ENCODE measurements around the gene SH3BP4. TPM values are rescaled to one million over a fixed set of nuclear protein-coding genes. Genes with fewer than 3 reads are reported as not detected.
A peak's percentile ranks its signal among the peaks of the same experiment; 100 is the strongest.

The SH3BP4 gene
- total RNA-seq, 1 donor from 2014 or later: 4.6 TPM

DNA sequence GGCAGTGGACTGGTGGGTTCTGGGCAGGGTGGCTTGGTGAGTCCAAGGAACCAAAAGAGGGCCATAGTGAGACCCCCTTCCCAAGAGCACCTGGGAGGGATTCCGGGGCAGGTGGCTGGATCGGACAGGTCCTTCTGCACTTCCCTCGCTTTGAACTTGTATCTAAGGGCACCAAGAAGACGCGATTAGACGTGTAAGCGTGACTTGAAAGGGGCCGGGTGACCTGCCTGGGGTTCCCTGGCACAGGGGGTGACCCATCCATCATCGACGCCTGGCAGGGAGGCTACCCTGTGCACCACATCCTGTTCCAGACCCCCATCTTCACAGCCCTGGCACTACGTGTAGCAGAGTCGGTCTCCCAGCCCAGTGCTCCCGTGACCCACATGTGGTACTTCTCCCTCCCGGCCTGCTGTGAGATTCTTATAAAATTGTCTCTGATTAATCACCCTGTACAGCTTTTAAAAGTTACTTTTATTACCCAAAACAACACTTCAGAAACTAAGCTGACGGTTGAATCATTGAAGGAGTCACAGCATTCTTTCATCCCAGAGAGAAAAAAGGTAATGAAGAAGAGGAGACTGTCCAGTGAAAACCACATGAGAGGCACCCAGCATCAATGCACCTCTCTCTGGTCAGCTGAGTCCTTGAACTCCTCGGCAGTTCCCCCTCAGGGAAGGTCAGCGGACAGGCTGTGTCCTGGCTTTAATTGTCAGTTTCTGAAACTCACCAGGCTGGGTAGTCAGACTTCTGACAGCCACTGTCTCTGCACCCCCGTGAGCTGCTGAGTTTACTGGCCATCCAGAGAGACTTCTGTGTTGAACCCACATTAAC is 13.0 kb downstream of the SH3BP4 start:
- no peak for DNase-seq (ENCODE audit: low spot score)

DNA sequence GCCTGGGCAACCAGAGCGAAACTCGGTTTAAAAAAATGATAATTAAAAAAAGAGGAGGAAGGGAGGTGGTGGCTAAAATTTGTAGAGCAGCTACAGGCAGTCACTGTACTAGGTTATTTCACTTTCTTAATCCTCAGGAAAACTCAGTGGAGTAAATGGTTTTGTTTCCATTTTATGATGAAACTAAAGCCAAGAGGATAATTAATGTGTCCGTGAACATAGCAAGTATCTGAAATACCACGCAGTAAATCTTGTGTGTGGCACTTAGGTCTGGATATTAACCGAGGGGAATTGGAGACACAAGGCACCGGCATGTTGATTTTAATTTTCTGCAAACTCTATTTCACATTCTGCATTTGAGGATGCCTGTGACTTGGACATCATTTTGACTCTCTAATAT is 14.5 kb downstream of the SH3BP4 start:
- DNase-seq (ENCODE audit: low spot score): no peak

DNA sequence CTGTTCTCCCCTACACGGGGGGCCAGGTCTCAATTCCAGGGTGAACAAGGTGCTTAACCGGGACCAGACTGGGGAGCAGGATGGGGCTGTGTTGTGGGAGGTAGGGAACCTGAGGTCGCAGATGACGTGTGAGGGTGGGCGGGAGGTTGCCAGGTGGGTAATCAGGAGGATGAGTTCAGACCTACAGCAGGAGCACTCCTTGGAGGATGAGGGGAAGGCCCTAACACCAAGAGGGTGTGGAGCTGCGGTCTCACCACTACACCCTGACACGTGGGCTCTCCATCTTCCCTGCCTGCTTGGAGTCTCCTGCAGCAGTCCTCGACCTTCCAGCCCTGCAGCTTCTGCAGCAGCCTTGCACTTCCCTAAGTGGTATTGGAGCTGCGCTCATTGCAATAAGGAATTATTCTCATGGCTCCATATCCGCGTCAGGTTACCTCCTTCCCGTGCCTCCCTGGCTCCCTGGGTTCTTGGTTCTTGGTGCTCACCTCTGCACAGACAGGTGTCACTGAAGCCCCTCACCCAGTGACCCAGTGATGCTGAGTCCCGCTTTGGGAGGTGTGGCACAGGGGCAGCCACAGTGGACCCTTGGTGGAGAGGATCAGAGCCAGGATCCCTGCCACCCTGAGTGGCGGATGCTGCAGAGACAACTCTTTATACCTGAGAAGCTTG is 15.5 kb downstream of the SH3BP4 start:
- no peak for DNase-seq (ENCODE audit: low spot score)

DNA sequence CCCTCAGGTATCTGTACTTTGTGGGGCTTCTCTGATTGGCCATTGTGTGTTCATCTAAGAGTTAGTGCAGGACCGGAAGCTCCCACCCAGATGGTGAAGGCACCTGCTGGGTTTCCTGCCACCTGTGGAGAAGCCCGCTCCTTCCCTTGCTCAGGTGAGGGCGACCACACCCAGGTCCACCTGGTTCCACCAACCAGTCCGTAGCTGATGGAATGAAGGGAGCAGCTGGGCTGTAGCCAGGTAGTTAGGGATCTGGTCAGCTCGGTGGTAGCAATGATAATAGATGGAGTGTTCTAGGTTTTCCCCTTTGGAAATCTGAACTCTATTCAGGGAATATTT is 16.0 kb downstream of the SH3BP4 start:
- no peak for DNase-seq (ENCODE audit: low spot score)

DNA sequence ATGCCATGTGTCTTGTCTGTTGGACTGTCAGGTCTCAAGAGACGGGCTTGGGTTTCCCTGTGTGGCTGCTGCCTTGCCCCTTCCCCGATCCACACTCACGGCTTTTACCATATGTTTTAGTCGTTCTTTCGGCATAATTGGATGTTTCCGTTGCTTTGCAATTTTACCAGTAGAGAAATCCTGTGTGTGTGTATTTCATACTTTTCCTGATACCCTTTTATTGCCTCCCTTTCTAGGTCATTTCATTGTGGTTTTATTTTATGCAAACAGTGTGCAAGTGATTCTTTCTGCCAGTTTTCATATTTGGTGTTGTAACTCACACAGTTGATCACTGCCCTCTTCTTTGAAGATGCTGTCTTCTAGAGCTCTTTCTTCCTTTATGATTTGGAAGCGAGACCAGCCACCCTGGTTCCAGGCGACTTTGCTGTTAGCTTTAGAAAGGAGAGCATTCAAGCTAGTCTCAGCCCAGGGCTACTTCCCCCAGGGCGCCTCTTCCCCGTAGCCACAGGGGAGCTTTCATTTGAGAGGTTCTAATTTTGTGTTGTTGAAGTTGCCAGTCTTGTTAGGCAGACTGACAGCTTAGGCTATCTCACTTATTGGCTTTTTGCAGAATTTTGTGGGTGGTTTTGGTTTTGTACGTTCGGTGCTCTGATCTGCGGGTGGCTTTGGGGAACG is 17.0 kb downstream of the SH3BP4 start:
- no peak for DNase-seq (ENCODE audit: low spot score)

DNA sequence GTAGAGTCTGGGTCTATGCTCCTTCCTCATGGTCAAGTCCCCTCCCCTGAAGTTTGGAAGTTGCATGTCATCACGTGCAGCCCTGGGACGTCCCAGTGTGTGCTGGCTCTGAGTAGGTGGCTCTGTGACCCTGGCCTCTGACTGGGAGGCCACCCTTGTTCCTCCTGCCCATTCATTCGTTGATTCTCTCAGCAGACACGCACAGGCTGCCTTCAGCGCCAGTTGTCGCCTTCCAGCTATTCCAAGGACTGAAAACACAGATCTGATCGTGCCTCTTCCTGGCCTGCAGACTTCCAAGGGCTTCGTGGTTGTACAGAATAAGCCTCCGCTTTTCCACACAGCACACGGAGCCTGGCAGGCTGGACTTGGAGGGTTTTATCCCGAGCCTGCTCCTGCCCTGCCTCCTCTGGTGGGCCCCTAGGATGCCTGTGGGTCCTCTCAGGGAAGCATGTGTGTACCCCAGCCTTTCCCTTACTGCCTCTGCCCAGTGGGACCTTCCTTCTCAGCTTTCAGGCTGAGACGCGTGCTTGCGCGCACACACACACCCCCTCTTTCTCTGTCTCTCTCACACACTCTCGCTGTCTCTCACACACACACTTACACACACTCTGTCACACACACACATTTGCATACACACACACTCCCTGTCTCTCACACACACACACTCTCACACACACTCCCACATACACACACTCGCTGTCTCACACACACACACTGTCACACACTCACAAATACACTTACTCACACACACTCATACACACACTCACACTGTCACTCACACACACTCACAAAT is 17.7 kb downstream of the SH3BP4 start:
- DNase-seq (ENCODE audit: low spot score): peak; percentile 41

DNA sequence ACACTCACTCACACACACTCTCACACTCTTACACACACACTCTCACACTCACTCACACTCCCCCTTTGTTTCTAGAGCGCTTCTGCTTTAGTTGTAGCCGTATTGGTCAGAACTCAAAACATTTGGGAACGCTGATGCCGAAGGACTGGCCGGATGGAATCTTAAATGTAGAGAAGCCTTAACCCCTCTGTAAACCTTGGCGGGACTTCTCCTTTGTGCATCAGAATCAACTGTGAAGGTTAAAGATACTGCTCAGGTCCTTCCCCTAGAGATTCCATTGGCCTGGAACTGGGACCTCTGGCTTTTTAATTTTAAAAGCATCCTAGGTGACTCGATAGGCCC is 18.3 kb downstream of the SH3BP4 start:
- DNase-seq (ENCODE audit: low spot score): no peak

DNA sequence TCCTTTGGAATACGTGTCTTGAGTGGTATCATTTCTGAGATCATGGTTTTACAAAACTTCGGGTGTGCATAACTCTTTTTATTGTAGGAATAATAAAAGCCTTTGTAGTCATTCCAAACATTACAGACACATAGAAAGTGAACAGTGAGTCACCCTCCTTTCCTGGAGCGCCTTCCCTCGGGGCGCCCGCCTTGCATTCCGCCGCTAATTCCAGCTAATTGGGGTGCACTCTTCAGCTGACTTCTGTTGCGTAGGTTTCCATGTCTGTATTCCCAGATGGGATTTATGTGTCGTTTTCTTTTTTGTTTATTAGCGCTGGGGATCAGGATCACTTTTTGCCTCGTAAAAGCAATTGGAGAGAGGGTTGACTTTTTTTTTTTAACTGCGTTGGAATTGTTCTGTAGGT is 18.7 kb downstream of the SH3BP4 start:
- DNase-seq (ENCODE audit: low spot score): peak; percentile 45

DNA sequence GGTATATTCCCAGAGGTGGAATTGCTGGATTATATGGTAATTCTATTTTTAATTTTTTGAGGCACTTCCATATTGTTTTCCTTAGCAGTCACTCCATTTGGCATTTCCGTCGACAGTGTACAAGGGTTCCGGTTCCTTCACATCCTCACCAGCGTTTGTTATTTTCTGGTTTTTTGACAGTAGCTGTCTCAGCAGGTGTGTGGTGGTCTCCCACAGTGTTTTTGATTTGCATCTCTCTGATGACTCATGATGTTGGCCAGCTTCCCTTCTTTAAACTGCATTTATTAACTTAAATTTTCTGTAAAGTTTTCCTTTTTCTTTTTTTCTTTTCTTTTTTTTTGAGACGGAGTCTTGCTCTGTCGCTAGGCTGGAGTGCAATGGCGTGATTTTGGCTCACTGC is 19.7 kb downstream of the SH3BP4 start:
- no peak for DNase-seq (ENCODE audit: low spot score)

DNA sequence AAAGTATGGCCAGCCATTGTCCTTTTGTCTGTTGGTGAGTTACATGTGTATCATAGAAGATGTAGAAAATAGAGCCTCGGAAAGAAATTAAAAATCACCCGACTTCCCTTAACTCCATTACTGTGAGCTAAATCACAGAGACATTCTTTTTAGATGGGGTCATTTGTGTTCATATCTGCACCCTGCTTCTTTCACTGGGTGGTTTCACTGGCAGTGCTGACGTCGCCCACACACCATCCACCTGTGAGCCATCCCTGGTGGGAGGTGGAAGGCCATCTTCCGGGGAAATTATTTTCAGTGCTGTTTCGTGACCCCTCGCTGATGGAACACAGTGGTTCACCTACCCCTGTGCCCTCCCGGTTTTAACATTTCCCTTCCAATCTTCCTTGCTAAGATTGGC is 21.2 kb downstream of the SH3BP4 start:
- DNase-seq (ENCODE audit: low spot score): no peak

DNA sequence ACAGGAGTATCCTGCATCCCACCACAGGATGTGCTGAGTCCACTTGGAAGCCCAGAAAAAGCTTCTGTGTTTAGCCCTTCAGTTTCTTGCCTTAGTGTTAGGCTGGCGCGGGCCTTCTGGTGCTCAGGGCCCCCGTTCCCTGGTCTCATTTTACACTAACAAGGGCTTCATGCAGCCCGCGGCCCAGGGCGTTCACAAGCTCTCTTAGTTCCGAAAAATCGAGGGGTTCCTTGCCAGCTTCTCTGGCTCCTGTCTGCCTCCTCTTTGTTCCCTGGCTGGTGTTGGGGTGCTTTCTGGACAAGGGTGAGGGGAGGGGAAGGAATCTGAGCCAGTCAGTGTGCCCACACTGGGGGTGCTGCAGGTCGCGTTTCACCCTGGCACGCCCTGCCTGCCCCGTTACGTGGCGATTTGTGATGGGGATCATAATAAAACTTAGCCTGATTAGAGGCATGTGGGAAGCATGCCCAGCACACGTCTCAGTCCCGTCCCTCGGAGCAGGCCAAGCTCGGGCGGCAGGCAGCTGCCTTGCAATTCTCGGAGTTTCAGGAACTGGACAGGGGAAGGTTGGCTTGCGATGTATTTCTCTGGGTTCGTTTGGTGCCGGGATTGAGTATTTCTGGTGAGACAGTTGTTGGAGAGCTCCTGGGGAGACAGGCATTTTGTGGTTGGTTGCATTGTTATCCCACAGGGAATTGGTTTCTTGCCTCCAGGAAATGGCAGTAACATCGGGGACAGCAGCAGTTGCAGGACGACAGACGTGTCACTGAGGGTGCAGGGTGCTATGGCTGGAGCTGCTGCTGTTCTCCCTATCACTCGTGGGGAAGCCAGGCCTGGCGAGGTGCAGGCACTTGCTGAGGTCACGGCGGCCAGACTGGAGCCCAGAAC is 22.9 kb downstream of the SH3BP4 start:
- DNase-seq (ENCODE audit: low spot score): peak; percentile 46

DNA sequence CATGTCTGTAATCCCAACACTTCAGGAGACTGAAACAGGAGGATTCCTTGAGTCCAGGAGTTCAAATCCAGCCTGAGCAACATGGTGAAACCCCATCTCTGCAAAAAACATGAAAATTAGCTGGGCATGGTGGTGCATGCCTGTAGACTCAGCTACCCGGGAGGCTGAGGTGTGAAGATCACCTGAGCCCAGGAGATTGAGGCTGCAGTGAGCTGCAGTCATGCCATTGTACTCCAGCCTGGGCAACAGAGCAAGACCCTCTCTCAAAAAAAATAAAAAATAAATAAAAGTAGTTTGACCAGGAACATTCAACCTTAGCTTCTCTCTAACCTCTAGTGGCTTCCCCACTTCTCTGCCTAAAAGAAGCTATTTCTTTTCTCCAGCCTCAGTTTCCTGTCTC is 23.8 kb downstream of the SH3BP4 start:
- DNase-seq (ENCODE audit: low spot score): no peak

DNA sequence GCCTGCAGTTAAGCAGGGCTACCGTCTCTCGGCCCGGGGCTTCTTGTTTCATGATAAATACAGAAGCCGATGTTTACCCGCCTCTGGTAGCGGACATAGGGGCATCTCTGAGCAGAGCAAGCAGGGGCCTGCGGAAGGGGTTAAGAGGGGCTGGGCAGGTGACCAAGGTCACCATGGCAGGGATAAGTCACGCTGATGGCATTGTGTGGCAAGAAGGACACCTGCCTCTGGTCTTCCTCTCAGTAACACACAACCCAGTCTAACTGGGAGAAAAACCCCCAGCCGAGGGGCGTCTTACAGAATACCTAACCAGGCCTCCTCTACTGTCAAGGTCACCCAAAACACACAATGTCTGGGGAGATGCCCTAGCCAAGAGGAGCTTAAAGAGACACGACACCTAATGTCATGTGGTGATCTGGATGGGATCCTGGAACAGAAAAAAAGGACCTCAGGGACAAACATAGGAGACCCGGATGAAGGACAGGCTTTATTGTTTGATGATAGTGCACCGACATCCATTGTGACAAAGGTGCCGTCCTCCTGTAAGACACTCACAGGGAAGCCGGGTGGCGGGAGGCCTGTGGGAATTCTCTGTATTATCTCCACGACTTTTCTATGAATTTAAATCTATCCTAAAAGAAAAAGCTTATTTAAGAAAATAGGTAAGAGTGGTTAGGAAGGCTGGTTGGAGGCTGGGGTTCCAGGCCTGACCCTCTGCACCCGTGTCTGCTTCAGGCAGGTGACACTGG is 24.8 kb downstream of the SH3BP4 start:
- DNase-seq (ENCODE audit: low spot score): no peak

DNA sequence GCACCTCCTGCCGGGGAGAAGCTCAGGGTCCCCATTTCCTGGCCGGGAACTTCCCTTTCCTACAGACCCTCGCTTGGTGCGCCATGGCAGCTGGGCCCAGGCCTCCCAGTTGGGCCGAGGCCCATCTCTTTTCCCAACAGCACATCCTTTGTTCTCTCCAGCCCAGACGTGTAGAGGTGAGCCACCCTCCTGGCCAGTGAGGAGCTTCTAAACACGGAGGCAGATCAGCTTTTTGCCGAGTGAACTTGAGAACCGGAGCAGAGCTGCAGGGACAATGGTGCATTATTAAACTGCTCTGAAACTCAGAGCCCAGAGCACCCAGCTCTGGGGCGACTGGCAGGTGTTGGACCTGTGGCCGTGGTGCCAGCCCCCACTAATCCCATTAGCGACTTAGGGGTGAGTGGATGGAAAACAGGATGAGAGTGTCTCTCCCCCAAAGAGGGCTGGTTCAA is 25.4 kb downstream of the SH3BP4 start:
- no peak for DNase-seq (ENCODE audit: low spot score)

DNA sequence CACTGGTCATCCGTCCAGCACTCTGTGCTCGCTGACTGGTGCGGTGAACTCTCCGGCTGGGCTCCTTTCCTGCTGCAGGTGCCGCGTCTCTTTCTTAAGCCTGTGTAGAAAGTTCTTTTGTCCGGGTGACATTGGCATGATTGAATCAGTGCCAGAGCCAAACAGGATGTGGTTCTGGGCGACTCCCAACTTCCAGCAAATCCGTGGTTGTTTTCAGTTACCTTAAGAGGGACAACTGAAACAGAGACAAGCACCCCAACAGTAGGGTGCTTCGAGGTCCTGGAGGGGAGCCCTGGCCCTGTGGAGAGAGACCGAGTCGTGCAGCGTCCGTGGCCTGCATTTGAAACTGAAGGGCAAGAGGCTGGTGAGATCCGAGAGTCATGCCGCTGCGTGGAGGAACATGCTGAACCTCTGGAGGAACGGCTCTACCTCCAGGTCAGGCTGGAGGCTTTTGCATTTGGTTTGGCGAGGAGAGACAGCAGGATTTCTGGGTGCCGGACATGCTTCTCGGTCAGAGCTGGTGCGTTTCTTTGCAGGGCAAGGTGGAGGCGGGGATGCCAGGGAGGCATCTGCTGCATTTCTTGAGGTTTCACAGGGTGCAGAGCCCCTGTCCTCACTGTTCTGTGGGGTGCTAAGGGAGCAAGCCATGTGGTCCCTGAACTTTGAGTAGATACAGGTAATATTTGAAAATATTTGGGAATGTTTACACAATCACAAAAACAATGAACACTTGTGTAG is 26.8 kb downstream of the SH3BP4 start:
- DNase-seq (ENCODE audit: low spot score): no peak

DNA sequence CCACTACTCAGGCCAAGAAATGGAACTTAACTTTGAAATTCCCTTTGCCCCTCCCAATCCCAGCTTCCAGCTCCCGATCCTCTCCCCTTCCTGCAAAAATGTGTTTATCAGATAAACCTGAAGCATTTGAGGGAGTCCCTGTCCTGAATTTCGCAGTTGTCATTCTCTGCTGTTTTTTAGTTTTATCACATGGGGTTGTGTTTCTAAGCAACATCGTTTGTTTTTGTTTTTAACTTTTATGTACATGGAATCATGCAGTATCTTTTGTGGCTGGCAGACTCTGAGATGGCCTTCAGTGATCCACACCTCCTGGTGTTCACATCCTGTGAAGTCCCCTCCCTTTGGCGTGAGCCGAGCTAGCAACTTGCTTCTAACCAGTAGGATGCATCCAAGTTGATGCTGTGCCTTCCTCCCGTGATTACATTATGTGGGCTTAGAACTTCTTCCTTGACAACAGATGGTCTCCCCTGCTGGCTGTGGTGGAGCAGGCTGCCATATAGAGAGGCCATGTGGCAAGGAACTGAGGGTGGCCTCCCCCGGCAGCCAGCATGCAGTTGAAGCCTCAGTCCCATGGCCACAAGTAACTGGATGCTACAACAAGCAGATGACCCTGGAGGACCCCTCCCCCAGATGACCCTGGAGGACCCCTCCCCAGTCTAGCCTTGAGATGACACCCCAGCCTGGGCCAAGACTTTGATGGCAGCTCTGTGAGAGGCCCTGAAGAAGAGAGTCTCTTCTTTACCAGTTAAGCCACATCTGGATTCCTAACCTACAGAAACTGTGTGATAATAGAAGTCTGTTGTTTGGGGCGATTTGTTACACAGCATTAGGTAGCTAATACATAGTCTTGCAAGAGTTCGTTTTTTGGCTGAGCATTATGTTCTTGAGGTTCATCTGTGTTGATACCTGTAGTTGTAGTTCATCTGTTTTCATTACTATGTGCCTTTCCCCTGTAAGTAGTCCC is 27.7 kb downstream of the SH3BP4 start:
- no peak for DNase-seq (ENCODE audit: low spot score)

DNA sequence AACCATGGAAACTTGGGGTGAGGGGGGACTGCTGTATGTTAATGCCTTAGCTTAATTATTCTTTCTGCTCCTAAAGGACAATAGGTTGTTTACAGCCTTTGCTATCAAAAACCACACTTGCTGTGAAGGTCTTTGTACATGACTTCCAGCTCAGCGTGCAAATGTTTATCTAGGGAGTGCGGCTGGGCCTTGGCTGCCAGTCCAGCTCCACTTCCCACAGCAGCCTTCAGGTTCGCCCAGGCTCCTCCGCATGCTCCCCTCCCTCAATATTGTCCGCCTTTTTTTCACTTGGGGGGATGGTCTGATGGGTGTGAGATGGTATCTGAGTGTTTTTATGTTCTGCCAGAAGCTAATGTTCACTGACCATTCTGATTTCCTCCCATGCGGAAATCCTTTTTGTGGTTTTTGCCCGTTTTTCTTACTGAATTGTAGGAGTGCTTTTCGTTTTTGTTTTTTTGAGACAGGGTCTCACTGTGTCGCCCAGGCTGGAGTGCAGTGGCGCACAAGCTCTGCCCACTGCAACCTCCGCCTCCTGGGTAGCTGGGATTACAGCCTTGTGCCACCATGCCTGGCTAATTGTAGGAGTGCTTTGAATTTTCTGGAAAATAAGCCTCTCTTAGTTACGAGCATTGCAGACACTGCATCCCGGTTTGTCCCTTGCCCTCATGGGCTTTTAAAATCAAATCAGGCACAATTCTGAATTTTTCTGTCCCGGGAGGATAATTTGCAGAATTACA is 28.8 kb downstream of the SH3BP4 start:
- no peak for DNase-seq (ENCODE audit: low spot score)
